Cardiac fibroblast (primary cell): ENCODE results near the gene ARFGAP1.

Source experiments
- DNase-seq, 2 donors: peaks; one replicate each; pipeline versions ENCODE4 v3.0.0 to v3.0.0-alpha.2; 2010; ENCODE audit warnings: low read depth in 2 of 2
- H3K4me3 ChIP-seq, 2 donors: replicated peaks in 1 of 2; 1 replicate in 1 of 2; 2 replicates in 1 of 2; pipeline ENCODE4 v1.5.1; 2011; ENCODE audit warnings: low read depth in 2 of 2, low read length in 2 of 2, mild to moderate bottlenecking in 2 of 2, moderate library complexity in 1 of 2
- CTCF ChIP-seq: IDR thresholded peaks from one replicate; pipeline ENCODE4 v1.5.1; 2011; ENCODE audit warnings: low read depth, mild to moderate bottlenecking, low read length, inconsistent platforms

ARFGAP1 gene

GRCh38 chr20:63290136-63290676 lies 17.6 kb downstream of the ARFGAP1 start:
- DNase-seq = no peak
- H3K4me3 ChIP-seq = no peak overlapping the region
- no peak for TF ChIP-seq CTCF

- DNase-seq = peak; percentile 30 to 34
- peak; percentile 64 for TF ChIP-seq CTCF
- H3K4me3 ChIP-seq = no peak overlapping the region
Observed at GRCh38 chr20:63290677-63291472, 18.3 kb downstream of the ARFGAP1 start.

GRCh38 chr20:63291811-63292210 lies 19.2 kb downstream of the ARFGAP1 start:
- no peak for DNase-seq
- no peak for TF ChIP-seq CTCF
- H3K4me3 ChIP-seq = no peak overlapping the region

- TF ChIP-seq CTCF = no peak
- H3K4me3 ChIP-seq = no peak overlapping the region
- no peak for DNase-seq
Observed at GRCh38 chr20:63292292-63292701, 19.7 kb downstream of the ARFGAP1 start.

GRCh38 chr20:63292904-63293303 lies 20.3 kb downstream of the ARFGAP1 start, which contains the start of gene COL20A1:
COL20A1 (plus strand) TSS chr20:63293186; CDS start chr20:63295108, 1,922 bp downstream.
- no peak for TF ChIP-seq CTCF

GRCh38 chr20:63293456-63293855 lies 20.8 kb downstream of the ARFGAP1 start:
- DNase-seq = no peak
- no peak overlapping the region for H3K4me3 ChIP-seq
- TF ChIP-seq CTCF = no peak

More at GRCh38 chr20:63292904-63293303, 20.3 kb downstream of the ARFGAP1 start, which contains the start of gene COL20A1:
- DNase-seq = no peak
- no peak within 1 kb of the TSS for H3K4me3 ChIP-seq
